ENCODE results near the gene KLHDC7A.
A peak's percentile ranks its signal among the peaks of the same experiment; 100 is the strongest.

- peak; percentile 43 for TF ChIP-seq CTCF (IDR thresholded peaks at IDR 0.05)
- no peak for TF ChIP-seq EZH2phosphoT487 (IDR thresholded peaks at IDR 0.05)
These were observed 30.6 kb downstream of the KLHDC7A start for GRCh38 chr1:18511149-18511873.
